Activated gamma-delta T cell treated with Interleukin-2 at 50 U/mL for 16 hours (primary cell): ENCODE results near the gene MGAT5.

Experiments
- DNase-seq: peaks from one replicate; pipeline ENCODE4 v3.0.0-alpha.2; 2020

Gene MGAT5

DNA sequence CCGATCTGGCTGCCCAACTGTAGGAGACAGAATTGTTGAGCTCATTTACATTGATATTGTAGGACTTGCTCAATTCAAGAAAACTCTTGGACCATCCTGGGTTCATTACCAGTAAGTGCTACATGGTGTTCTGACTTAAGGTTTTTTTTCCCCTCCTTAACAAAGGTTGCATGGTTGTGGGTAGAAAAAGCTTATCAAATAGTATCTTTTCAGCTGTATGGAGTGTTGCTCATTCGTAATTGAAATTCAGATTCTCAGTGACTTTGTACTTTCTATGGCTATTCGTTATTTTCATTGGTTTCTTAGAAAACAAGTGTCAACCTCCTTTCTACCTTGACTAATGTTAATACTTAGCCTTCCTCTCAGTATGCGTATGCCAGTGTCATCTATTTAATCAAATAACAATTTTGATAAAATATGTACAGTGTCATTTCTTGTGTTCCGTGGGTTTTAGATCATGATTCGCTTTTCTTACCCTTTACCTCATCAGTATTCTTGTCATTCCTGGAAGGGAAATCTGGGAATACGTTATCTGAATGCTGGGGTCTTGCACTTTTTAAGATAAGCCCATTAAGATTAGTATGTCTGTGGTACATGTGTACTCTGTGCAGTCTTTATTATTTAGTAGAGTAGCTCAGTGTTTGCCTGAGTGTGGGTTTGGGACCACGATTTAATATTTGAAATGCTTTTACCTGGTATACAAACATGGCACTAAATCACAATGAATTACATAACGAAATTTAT is 91.3 kb downstream of the MGAT5 start:
- DNase-seq: no peak

- no peak for DNase-seq
These were observed 92.3 kb downstream of the MGAT5 start for GRCh38 chr2:134346141-134346540.

DNA sequence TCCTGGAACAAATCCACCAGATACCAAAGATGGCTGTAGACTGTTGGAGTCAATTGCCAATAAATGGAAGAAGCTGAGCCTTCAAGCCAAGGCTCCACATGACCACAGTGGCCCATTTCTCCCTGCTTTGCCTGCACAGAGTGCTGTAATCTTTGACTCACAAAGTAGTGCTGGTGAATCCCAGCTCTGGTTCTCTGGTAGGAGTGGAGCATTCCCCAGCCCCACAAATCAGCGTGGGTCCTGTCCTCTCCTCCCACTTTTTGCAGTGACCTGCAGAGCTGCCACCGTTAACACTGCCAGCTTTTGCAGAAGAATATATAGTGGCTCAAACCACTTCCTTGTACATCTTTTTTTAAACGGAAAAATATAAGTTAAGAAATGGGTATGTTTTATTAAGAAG is 93.9 kb downstream of the MGAT5 start:
- DNase-seq: no peak

GRCh38 chr2:134348239-134348638 is 94.4 kb downstream of the MGAT5 start:
- DNase-seq: no peak

DNA sequence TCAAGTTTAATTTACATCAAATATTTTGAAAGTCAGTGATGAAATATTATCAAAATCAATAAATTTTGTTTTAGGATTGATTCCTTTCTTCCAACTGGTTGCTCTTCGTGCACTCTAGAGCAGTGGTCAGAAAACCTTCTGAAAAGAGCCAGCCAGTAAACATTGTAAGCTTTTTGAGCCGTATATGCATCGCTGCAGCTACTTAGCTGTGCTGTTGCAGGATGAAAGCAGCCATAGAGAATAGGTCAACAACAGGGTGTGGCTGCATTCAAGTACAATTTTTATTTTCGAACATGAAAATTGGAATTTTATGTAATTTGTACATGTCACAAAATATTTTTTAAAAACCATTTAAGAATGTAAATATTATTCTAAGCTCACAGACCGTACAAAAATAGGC is 94.9 kb downstream of the MGAT5 start:
- no peak for DNase-seq

DNA sequence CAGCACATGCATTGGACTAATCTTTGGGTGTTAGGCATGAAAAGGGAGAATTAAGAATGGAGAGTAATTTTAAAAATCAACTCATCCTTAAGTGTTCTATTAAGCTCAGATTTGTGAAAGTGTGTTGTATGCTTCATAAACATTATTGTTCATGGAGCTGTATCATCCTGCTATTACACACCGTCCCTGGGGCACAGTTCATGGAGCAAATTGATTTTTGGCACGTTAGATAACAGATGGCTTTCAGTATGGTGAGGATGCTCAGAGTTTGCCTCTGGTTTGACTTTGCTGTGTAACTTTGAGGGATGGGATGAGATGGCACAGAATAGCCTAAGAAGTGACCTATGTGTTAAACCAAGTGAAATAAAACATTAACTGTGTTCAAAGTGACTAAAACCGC is 97.1 kb downstream of the MGAT5 start:
- no peak for DNase-seq

DNA sequence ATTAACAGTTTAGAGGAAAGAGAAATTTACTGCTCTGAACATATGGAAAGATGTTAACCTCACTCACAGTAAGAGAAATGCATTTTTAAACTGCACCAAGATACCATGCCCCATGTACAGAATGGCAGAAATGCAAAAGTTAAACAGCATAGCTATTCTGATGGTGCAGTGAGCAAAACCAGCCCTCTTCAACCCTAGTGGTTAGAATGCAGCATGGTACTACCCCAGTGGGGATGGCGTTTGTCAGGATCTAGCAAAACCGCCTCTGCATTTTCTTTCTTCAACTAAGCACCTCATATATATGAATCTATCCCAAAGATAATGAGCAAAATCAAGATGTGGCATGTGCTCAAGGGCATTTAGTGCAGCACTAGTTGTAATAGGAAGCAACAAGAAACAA is 98.0 kb downstream of the MGAT5 start:
- no peak for DNase-seq

GRCh38 chr2:134352844-134353243 is 99.0 kb downstream of the MGAT5 start:
- DNase-seq: no peak

DNA sequence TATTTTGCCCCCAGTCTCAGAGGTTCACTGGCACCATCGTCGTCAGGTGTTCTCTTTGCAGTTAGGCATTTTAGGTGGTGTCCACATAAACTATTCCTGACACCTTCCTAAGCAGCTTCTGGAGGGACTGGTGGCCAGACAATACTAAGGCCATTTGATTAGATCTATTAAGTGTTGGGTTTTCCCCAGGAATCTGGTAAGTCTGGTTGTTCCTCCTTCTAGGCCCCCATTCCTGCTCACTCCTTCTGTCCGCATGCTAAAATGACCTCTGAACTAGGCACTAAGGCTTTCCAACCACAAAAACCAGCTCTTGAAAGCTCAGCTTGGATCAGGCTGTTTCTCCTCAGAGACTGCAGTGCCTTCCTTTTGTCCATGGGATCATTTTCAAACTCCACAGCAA is 100.7 kb downstream of the MGAT5 start:
- DNase-seq: no peak

DNA sequence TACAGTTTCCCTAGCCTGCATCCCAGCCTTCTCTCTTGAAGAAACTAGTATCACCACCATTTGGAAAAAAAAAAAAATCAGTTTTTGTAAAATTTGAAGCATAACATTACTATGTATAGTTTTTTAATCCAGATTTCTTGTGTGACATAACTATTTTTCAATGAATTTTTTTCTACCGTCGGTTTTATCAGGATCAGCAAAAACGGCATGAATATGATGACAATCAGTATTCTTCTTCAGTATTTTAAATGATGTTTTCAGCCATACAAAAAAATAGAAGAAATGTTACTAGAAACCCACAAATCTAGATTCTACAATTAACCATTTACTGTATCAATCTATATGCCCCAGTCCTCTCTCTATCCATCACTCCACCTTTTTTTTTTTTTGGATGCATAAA is 103.9 kb downstream of the MGAT5 start:
- no peak for DNase-seq

DNA sequence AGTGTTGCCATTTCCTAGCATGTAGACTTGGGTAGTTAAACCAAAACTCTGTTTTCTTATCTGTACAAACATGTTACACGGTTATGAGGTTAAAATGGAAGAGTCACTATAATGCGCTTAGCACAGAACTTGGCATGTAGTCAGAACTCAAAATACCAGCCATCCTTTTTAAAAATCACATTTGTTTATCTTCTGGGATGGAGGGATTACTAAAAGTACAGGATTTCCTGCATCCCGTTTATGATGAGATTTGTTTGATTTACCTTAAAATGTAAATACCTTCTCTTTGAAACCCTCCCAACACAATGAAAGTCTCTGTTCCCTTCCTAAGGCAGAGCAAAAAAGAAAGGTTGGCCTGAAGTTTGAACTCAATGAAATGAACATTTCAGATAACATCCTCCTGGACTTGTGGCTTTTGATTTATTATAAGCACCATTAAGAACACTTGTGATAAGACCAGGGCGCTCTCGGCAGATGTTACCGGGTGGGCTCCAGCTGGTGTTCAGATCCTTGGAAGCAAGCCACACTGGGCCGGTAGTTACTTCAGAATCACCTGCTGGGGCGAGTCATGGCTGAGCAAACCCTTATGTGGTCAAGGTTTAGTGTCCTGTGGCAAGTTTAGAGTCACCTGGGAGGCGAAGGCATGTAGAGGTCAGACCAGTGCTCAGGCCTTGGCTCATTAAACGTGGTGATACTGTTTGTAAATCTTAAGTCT is 105.7 kb downstream of the MGAT5 start:
- DNase-seq: no peak

DNA sequence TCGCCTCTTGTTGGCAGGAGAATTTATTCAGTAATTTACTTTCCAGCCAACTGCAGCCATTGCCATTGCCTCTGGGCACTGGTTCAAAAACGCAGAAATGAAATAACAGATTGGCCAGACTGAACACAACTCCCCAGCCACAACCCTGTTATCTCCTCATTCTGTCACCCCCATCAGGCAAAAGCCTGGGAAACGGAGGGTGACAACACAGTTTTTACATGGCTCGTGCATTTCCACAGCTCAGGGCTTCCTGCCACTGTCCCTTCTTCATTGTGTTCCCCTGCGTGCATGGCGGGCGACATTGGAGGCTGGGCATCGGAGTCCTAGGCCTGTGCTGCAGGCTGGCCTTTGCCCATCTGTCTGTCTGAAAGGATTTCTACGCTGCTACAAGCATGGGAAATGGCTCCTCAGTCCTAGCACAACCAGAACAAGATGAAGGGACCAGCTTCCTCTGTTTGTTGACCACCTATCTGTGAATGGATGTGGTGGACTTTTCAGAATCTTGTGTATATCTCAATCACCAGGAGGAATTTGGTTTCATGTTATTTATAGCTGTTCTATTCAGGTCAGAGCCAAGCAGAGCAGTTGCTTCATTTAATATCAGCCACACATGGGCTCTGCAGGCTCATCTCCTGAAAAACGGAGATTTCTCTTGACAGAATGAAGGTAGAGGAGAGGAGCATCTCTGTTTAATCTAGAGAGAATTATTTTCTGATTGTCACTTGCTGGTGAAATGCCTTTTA is 107.0 kb downstream of the MGAT5 start:
- DNase-seq: no peak

- DNase-seq: no peak
These were observed 107.8 kb downstream of the MGAT5 start for GRCh38 chr2:134361648-134362047.

DNA sequence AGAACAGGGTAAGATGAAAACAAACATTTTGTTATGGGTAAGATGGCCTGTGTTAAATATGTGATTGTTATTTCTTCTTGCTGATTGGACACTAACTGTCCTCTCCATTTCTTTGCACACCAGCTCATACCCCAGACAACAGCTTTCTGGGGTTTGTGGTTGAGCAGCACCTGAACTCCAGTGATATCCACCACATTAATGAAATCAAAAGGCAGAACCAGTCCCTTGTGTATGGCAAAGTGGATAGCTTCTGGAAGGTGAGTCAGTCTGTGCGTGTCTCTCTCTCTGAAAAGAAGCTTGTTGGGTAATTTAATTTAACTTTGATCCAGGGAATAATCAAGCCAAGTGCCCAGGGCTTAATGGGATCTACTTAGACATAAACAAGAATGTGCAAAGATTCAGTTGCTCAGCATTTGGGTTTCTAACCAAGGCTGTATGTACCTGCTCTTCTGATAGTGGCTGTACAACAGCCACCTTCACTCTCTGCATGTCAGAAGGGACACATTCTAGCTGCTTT is 108.3 kb downstream of the MGAT5 start:
- DNase-seq: no peak

- DNase-seq: no peak
These were observed 108.9 kb downstream of the MGAT5 start for GRCh38 chr2:134362740-134363139.

DNA sequence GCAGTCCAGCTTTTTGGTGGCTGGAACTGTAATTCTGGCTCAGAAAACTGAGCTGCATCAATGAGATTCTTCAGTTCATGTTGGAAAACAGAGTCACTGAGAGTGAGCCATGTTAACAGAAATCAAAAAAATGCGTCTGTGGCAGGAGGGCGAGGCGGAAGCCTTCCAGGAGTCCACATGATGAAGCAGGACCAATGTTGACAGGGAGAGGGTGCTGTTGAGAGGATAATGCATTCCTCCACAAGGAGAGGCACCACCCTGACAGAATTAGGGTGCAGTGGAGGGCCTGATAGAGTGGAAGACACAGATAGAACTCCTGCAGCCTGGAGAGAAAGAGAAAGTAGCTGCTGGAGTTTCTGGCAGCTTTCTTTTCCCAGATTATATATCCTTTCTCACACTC is 111.5 kb downstream of the MGAT5 start:
- DNase-seq: no peak

- DNase-seq: no peak
These were observed 112.5 kb downstream of the MGAT5 start for GRCh38 chr2:134366359-134366758.

- no peak for DNase-seq
These were observed 113.3 kb downstream of the MGAT5 start for GRCh38 chr2:134367213-134367612.

DNA sequence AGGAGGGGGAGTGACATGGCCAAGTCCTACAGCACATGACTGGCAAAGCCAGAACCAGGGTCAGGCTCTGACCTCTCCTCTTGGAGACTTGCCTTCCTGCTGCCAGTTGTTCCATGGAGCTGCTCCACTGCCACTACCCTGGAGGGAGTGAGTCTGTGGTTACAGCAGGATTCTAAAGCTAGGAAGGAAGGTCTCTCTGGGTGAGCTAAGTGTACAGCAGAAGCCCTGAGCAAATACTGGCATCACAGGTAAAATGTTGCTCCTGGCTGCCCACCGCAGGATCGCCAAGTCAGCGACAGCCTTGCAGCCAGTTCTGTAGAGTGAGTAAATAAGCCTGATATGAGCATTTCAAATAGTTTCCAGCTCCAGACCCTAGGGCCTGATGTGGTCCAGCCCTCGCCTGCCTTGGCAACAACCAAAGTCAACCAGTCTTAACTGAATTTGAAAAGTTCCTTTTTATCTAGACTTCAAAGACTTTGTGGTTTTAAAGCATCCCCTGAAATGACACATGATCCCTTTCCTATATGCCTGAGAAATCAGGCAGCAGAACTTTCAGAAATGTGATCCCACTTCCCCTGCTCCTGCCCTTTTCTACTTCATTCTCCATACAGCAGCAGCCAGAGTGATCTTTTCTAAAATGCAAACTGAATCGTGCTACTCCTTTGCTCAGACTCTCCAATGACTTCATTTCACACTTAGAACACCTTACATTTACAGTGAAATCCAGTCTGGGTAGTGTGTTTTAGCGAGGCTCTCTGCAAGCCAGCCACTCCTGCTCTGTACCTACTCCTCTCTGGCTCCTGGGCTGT is 114.3 kb downstream of the MGAT5 start:
- DNase-seq: no peak

DNA sequence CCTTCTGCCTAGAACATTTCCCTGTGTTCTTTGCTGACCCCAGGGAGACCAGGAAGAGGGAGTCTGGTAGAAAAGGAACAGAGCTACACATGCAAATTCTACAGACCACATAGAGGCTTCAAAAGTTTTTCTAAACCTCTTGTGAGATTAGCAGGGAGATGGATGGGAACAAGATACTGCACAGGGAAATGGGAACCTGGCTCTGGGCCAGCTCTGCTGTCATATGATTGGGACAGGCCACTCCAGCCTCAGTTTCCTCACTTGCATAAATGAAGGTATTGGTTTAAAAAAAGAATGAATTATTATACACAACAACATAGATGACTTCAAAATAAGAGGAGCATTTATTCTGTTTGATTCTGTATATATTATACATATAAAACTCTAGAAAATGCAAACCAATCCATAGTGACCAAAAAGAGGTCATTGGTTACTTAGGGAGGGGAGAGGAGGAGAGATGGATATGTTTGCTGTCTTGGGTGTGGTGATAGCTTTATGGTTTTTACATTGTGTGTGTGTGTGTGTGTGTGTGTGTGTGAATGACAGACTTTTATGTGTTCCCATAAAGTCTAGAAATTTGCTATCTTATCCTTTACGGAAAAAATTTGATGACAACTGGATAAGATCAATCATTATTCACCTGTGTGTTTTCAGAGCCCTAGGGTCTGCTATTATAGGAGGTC is 115.5 kb downstream of the MGAT5 start:
- no peak for DNase-seq

- no peak for DNase-seq
These were observed 117.0 kb downstream of the MGAT5 start for GRCh38 chr2:134370655-134371445.
